ENCODE results near the gene SUPT16H. TPM values are rescaled to one million over a fixed set of nuclear protein-coding genes. Genes with fewer than 3 reads are reported as not detected.

SUPT16H gene
- total and polyA plus RNA-seq, 2 of the 13 experiments (the other 11 are each of a cell fraction or from before 2014, with no cell fraction given) = 77.5 to 230 TPM

GRCh38 chr14:21383848-21384493 lies at the start of gene SUPT16H (continued):
- TF ChIP-seq ZNF280D (CRISPR knock-in tag; IDR thresholded peaks at IDR 0.05) (peak; percentile 56), ZNF652 (CRISPR knock-in tag; IDR thresholded peaks at IDR 0.05; ENCODE audit: borderline replicate concordance, low read depth) (peak; percentile 70), RBFOX2 (IDR thresholded peaks at IDR 0.05; ENCODE audit: low read depth, low read length) (peak; percentile 79), FOSL2 (CRISPR knock-in tag; IDR thresholded peaks at IDR 0.05) (peak; percentile 34; the same call in 1 of the 2 replicates), ONECUT2 (CRISPR knock-in tag; IDR thresholded peaks at IDR 0.05) (no peak), TCF12 (IDR thresholded peaks at IDR 0.05) (no peak), TCF12 (CRISPR knock-in tag; IDR thresholded peaks at IDR 0.05) (no peak; the same call in 1 of the 2 replicates), ZNF773 (CRISPR knock-in tag; IDR thresholded peaks at IDR 0.05; ENCODE audit: borderline replicate concordance) (peak; percentile 61; the same call in 1 of the 2 replicates), ZNF160 (CRISPR knock-in tag; IDR thresholded peaks at IDR 0.05) (no peak; the same call in 1 of the 2 replicates), CBX1 (IDR thresholded peaks at IDR 0.05; ENCODE audit: low read depth) (no peak), CBX2 (IDR thresholded peaks at IDR 0.05; ENCODE audit: low read depth, low read length) (no peak; the same call in 1 of the 2 replicates), CBX2 (CRISPR knock-in tag; IDR thresholded peaks at IDR 0.05; ENCODE audit: low read depth) (no peak), BCL3 (CRISPR knock-in tag; IDR thresholded peaks at IDR 0.05) (peak; percentile 69; the same call in 1 of the 2 replicates), ZSCAN25 (CRISPR knock-in tag; IDR thresholded peaks at IDR 0.05) (no peak), MAF1 (CRISPR knock-in tag; IDR thresholded peaks at IDR 0.05; ENCODE audit: borderline replicate concordance) (no peak; the same call in 1 of the 2 replicates), POLR2AphosphoS2 (IDR thresholded peaks at IDR 0.05; ENCODE audit: low read depth, low read length) (no peak), JUNB (CRISPR knock-in tag; IDR thresholded peaks at IDR 0.05; ENCODE audit: borderline replicate concordance) (peak; percentile 17; the same call in 1 of the 2 replicates), IRF9 (CRISPR knock-in tag; IDR thresholded peaks at IDR 0.05; ENCODE audit: borderline replicate concordance) (peak; percentile 87; the same call in 1 of the 2 replicates), ZNF138 (CRISPR knock-in tag; IDR thresholded peaks at IDR 0.05; ENCODE audit: low read depth) (no peak), U2AF1 (optimal IDR thresholded peaks at IDR 0.05; ENCODE audit: low read depth, low read length) (peak; percentile 84), HOXA5 (CRISPR knock-in tag; IDR thresholded peaks at IDR 0.05) (peak; percentile 54; the same call in 1 of the 2 replicates), SMAD1 (CRISPR knock-in tag; IDR thresholded peaks at IDR 0.05; ENCODE audit: borderline replicate concordance, low read depth) (peak; percentile 30; the same call in 1 of the 2 replicates)
- TF ChIP-seq, protein P1, sequence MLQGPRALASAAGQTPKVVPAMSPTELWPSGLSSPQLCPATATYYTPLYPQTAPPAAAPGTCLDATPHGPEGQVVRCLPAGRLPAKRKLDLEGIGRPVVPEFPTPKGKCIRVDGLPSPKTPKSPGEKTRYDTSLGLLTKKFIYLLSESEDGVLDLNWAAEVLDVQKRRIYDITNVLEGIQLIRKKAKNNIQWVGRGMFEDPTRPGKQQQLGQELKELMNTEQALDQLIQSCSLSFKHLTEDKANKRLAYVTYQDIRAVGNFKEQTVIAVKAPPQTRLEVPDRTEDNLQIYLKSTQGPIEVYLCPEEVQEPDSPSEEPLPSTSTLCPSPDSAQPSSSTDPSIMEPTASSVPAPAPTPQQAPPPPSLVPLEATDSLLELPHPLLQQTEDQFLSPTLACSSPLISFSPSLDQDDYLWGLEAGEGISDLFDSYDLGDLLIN (CRISPR knock-in tag; IDR thresholded peaks at IDR 0.05; ENCODE audit: borderline replicate concordance) = peak; percentile 73; the same call in 1 of the 2 replicates

Data from HepG2 (cell line).